ENCODE data around the gene DPH7. TPM values are rescaled to one million over a fixed set of nuclear protein-coding genes. Genes with fewer than 3 reads are reported as not detected.
A peak's percentile ranks its signal among the peaks of the same experiment; 100 is the strongest.
"Not testable (repeated sequence)": the region's sequence is repeated elsewhere in the genome, so short reads cannot be mapped to it uniquely, and the experiment has no call there.

DPH7 gene
- total RNA-seq, 4 donors from 2014 or later: 17.6 to 43.6 (median 27.8) TPM

GRCh38 chr9:137574192-137574591, 4.5 kb downstream of the DPH7 start:
- TF ChIP-seq CTCF (IDR thresholded peaks at IDR 0.05): no peak
- peaks cover 0 to 31% (median 11%) of the 10 kb centered on the region in 3 donors for H3K4me1 ChIP-seq
- WGBS, 2 donors (ENCODE audit: low coverage in 1 of 2): 88% methylated on average over 4 of the region's 10 CpGs; no CpG with 5 or more reads in 1 of the 2 donors
- H3K36me3 ChIP-seq: peaks cover 0 to 65% of the 10 kb centered on the region in 2 donors
- no peak for ATAC-seq
- no peak overlapping the region for H3K4me3 ChIP-seq
- no peaks in the 10 kb centered on the region for H3K27me3 ChIP-seq
- H3K9me3 ChIP-seq: no peaks in the 10 kb centered on the region
- no peak overlapping the region for H3K27ac ChIP-seq

GRCh38 chr9:137570566-137570965, 8.2 kb downstream of the DPH7 start:
- no peaks in the 10 kb centered on the region for H3K4me1 ChIP-seq
- H3K36me3 ChIP-seq: peaks cover 0 to 61% of the 10 kb centered on the region in 2 donors
- H3K9me3 ChIP-seq: no peaks in the 10 kb centered on the region
- 100% methylated on average over 1 to 2 of the region's 3 CpGs for WGBS, 2 donors (ENCODE audit: low coverage in 1 of 2)
- no peak overlapping the region for H3K27ac ChIP-seq
- H3K27me3 ChIP-seq: no peaks in the 10 kb centered on the region
- TF ChIP-seq POLR2A (IDR thresholded peaks at IDR 0.05): no peak
- TF ChIP-seq POLR2AphosphoS5 (IDR thresholded peaks at IDR 0.05): no peak
- no peak for TF ChIP-seq EP300 (IDR thresholded peaks at IDR 0.05)
- no peak for TF ChIP-seq CTCF (IDR thresholded peaks at IDR 0.05)
- no peak for ATAC-seq
- H3K4me3 ChIP-seq: no peak overlapping the region

GRCh38 chr9:137569609-137570203, 9.0 kb downstream of the DPH7 start:
- TF ChIP-seq EP300 (IDR thresholded peaks at IDR 0.05) (no peak), POLR2AphosphoS5 (IDR thresholded peaks at IDR 0.05) (no peak), CTCF (IDR thresholded peaks at IDR 0.05) (no peak), POLR2A (IDR thresholded peaks at IDR 0.05) (no peak)
- ATAC-seq: no peak
- Histone ChIP-seq H3K27ac (no peak overlapping the region), H3K4me1 (no peaks in the 10 kb centered on the region), H3K27me3 (no peaks in the 10 kb centered on the region), H3K9me3 (no peaks in the 10 kb centered on the region), H3K36me3 (peaks cover 0 to 56% of the 10 kb centered on the region in 2 donors), H3K4me3 (no peak overlapping the region)
- WGBS, 2 donors (ENCODE audit: low coverage in 1 of 2): 92 to 100% methylated on average over 1 to 5 of the region's 5 CpGs

GRCh38 chr9:137568445-137568844, 10.3 kb downstream of the DPH7 start:
- WGBS, 2 donors (ENCODE audit: low coverage in 1 of 2): 86% methylated on average over 2 of the region's 5 CpGs; no CpG with 5 or more reads in 1 of the 2 donors
- H3K9me3 ChIP-seq, H3K4me1 ChIP-seq, ATAC-seq, H3K4me3 ChIP-seq, H3K27ac ChIP-seq, H3K27me3 ChIP-seq: not testable (repeated sequence)
- peaks cover 0 to 56% of the 10 kb centered on the region in 2 donors for H3K36me3 ChIP-seq

GRCh38 chr9:137564817-137565411, 13.8 kb downstream of the DPH7 start:
- WGBS, 2 donors (ENCODE audit: low coverage in 1 of 2): 82 to 100% methylated on average over 2 to 8 of the region's 18 CpGs
- Histone ChIP-seq H3K9me3 (no peaks in the 10 kb centered on the region), H3K4me3 (no peak overlapping the region), H3K27me3 (no peaks in the 10 kb centered on the region), H3K4me1 (no peaks in the 10 kb centered on the region), H3K36me3 (peaks cover 0 to 52% of the 10 kb centered on the region in 2 donors), H3K27ac (no peak overlapping the region)
- ATAC-seq: peak; percentile 13
- no peak for TF ChIP-seq POLR2AphosphoS5 (IDR thresholded peaks at IDR 0.05)
- no peak for TF ChIP-seq POLR2A (IDR thresholded peaks at IDR 0.05)

GRCh38 chr9:137564134-137564533, 14.6 kb downstream of the DPH7 start:
- ATAC-seq: no peak
- Histone ChIP-seq H3K9me3 (no peaks in the 10 kb centered on the region), H3K4me1 (no peaks in the 10 kb centered on the region), H3K4me3 (no peak overlapping the region), H3K36me3 (peaks cover 0 to 59% of the 10 kb centered on the region in 2 donors), H3K27ac (no peak overlapping the region), H3K27me3 (no peaks in the 10 kb centered on the region)
- 81 to 83% methylated on average over 6 to 10 of the region's 10 CpGs for WGBS, 2 donors (ENCODE audit: low coverage in 1 of 2)
- no peak for TF ChIP-seq POLR2AphosphoS5 (IDR thresholded peaks at IDR 0.05)
- TF ChIP-seq EP300 (IDR thresholded peaks at IDR 0.05): no peak
- no peak for TF ChIP-seq POLR2A (IDR thresholded peaks at IDR 0.05)
- TF ChIP-seq CTCF (IDR thresholded peaks at IDR 0.05): no peak

All from gastroesophageal sphincter (tissue), 4 donors.